Ovary (tissue), 9 donors: ENCODE results near the gene ANKRD1. TPM values are rescaled to one million over a fixed set of nuclear protein-coding genes. Genes with fewer than 3 reads are reported as not detected.

ENCODE experiments used
- DNase-seq, 5 donors: peaks; one replicate each; pipeline ENCODE4 v3.0.0-alpha.2; 2019 to 2020
- H3K27ac ChIP-seq, 2 donors: fragments of 200-600 bp; one replicate each; pipeline versions ENCODE4 v1.5.1 to v1.8.0; 2019 to 2022
- H3K27me3 ChIP-seq: fragments of 200-600 bp; one replicate; pipeline ENCODE4 v1.8.0; 2022
- H3K36me3 ChIP-seq: fragments of 200-600 bp; sonication (generic); one replicate; pipeline ENCODE4 v1.5.1; 2019
- H3K4me1 ChIP-seq: one replicate; pipeline ENCODE4 v1.8.1; 2013; ENCODE audit warnings: mild to moderate bottlenecking, moderate library complexity; ENCODE audit not compliant: insufficient read depth
- H3K4me3 ChIP-seq: fragments of 200-600 bp; sonication (generic); one replicate; pipeline ENCODE4 v1.5.1; 2017
- H3K9me3 ChIP-seq, 2 donors: fragments of 200-600 bp in 1 of 2; sonication (generic) in 1 of 2; one replicate each; pipeline versions ENCODE4 v1.5.1 to v1.8.1; 2013 to 2019; ENCODE audit warnings: mild to moderate bottlenecking in 1 of 2, moderate library complexity in 1 of 2
- CTCF ChIP-seq, 3 donors: fragments of 450-650 bp in 2 of 3; fragments of 200-600 bp in 1 of 3; IDR thresholded peaks; one replicate each; pipeline versions ENCODE4 v1.5.1 to v1.8.0; 2016 to 2022; ENCODE audit warnings: antibody characterized with exemption in 3 of 3, mild to moderate bottlenecking in 1 of 3
- EP300 ChIP-seq: sonication (generic); formaldehyde crosslinking; IDR thresholded peaks from one replicate; pipeline ENCODE4 v1.6.1; 2017; ENCODE audit warnings: antibody characterized with exemption
- POLR2A ChIP-seq: fragments of 450-650 bp; IDR thresholded peaks from one replicate; pipeline ENCODE4 v1.6.1; 2017; ENCODE audit warnings: antibody characterized with exemption, mild to moderate bottlenecking, moderate library complexity
- WGBS, 3 donors: extraction: QIAGEN DNeasy Blood & Tissue Kit in 1 of 3; methylation state at CpG; one replicate each; pipeline versions ENCODE4 v1.1.5 to v1.1.7; 2013 to 2017; 5-methylcytosine and 5-hydroxymethylcytosine counted together
- intact Hi-C, 4 donors: fragments of 100-400 bp; cut with DNase I; formaldehyde crosslinking; loops; one replicate each; pipeline versions ENCODE4 v1.11.0 to v1.15.1; 2022 to 2023
- polyA plus RNA-seq, 2 donors: library from polyadenylated mRNA; stranded (reverse); fragments of 200-250 nt in 1 of 2; fragments of 350-450 nt in 1 of 2; fragmentation: Illumina TruSeq in 1 of 2; extraction: RNeasy Lipid Tissue Mini Kit (QIAGEN cat#74804) in 1 of 2; gene quantifications; one replicate each; pipeline ENCODE4 v1.2.3, GENCODE V29; 2013 to 2014
- total RNA-seq, 7 donors: library from RNA; depleted of rRNA in 2 of 7; stranded (reverse); fragments of >200 nt in 2 of 7; fragmentation: NEBNext Ultra II Directional in 3 of 7; extraction: Animal tissue kit (Norgen Biotek cat#: 25700) in 3 of 7; gene quantifications; one replicate each; pipeline versions ENCODE4 v1.1.0 to v1.2.4, GENCODE V29; 2016 to 2023
- donor health status: DM: no; HTN: no; CAD: no; lungs with moderate emphysema.
- donor health status: DM: no; HTN: no; CAD: no.
- donor health status: Bipolar disorder and iron deficiency.
- donor health status: DM: yes; HTN: yes; CAD: no.
- donor health status: DM: no; HTN: no; CAD: no.
- donor health status: DM: yes; HTN: yes; CAD: no.

The ANKRD1 gene
- total and polyA plus RNA-seq, 9 donors, result 0.27 to 0.84 (median 0.36) TPM; not detected in 4

GRCh38 chr10:90960355-90960814 is 39.5 kb upstream of the ANKRD1 start:
- TF ChIP-seq EP300 (no peak), CTCF (IDR thresholded peaks at IDR 0.05) (no peak), POLR2A (no peak)
- H3K4me3 ChIP-seq, result no peak overlapping the region
- no peaks in the 10 kb centered on the region for H3K36me3 ChIP-seq
- no peaks in the 10 kb centered on the region for H3K27me3 ChIP-seq
- no peak for DNase-seq
- no peaks in the 10 kb centered on the region for H3K9me3 ChIP-seq
- H3K4me1 ChIP-seq, result no peaks in the 10 kb centered on the region
- no peak overlapping the region for H3K27ac ChIP-seq
- intact Hi-C loops, result no loop called here

- Histone ChIP-seq H3K27me3 (no peaks in the 10 kb centered on the region), H3K4me3 (no peak overlapping the region), H3K27ac (no peak overlapping the region), H3K4me1 (no peaks in the 10 kb centered on the region), H3K9me3 (no peaks in the 10 kb centered on the region), H3K36me3 (no peaks in the 10 kb centered on the region)
- WGBS, 3 donors, result 32 to 68% (median 42%) methylated on average over 1 of the region's 1 CpG
- intact Hi-C loops, result no loop called here
- no peak for DNase-seq
- TF ChIP-seq EP300, result no peak
- TF ChIP-seq CTCF (IDR thresholded peaks at IDR 0.05), result no peak
- no peak for TF ChIP-seq POLR2A
These were observed 38.9 kb upstream of the ANKRD1 start for GRCh38 chr10:90959826-90960225.

GRCh38 chr10:90958781-90959180 is 37.9 kb upstream of the ANKRD1 start:
- Histone ChIP-seq H3K36me3 (no peaks in the 10 kb centered on the region), H3K9me3 (no peaks in the 10 kb centered on the region), H3K27ac (no peak overlapping the region), H3K4me1 (no peaks in the 10 kb centered on the region), H3K27me3 (no peaks in the 10 kb centered on the region), H3K4me3 (no peak overlapping the region)
- DNase-seq, result no peak
- no peak for TF ChIP-seq EP300
- WGBS, 3 donors, result 89 to 93% (median 91%) methylated on average over 6 of the region's 6 CpGs
- intact Hi-C loops, result no loop called here

- no peaks in the 10 kb centered on the region for H3K36me3 ChIP-seq
- H3K4me1 ChIP-seq, result no peaks in the 10 kb centered on the region
- H3K27ac ChIP-seq, result no peak overlapping the region
- H3K9me3 ChIP-seq, result no peaks in the 10 kb centered on the region
- no peak for TF ChIP-seq POLR2A
- no peak for TF ChIP-seq EP300
- TF ChIP-seq CTCF (IDR thresholded peaks at IDR 0.05), result no peak
- H3K4me3 ChIP-seq, result no peak overlapping the region
- intact Hi-C loops, result no loop called here
- H3K27me3 ChIP-seq, result no peaks in the 10 kb centered on the region
- DNase-seq, result no peak
- 67 to 75% (median 69%) methylated on average over 5 of the region's 5 CpGs for WGBS, 3 donors
These were observed 26.4 kb upstream of the ANKRD1 start for GRCh38 chr10:90947030-90947960.

GRCh38 chr10:90945491-90946070 is 24.7 kb upstream of the ANKRD1 start:
- no peaks in the 10 kb centered on the region for H3K36me3 ChIP-seq
- no peaks in the 10 kb centered on the region for H3K27me3 ChIP-seq
- no peaks in the 10 kb centered on the region for H3K4me1 ChIP-seq
- TF ChIP-seq EP300 (no peak), POLR2A (no peak), CTCF (IDR thresholded peaks at IDR 0.05) (no peak)
- no peaks in the 10 kb centered on the region for H3K9me3 ChIP-seq
- no peak overlapping the region for H3K27ac ChIP-seq
- intact Hi-C loops, result no loop called here
- WGBS, 3 donors, result 51 to 61% (median 61%) methylated on average over 4 of the region's 4 CpGs
- DNase-seq, result no peak
- no peak overlapping the region for H3K4me3 ChIP-seq
